Lung microvascular endothelial cell (primary cell): ENCODE data around the gene GTF3C4. TPM values are rescaled to one million over a fixed set of nuclear protein-coding genes. Genes with fewer than 3 reads are reported as not detected.

Source experiments
- DNase-seq, 2 donors: peaks; one replicate each; pipeline versions ENCODE4 v3.0.0 to v3.0.0-alpha.2; 2010; ENCODE audit warnings: low read depth in 2 of 2
- total RNA-seq: library from RNA; depleted of rRNA; stranded (reverse); fragments of >200 nt; gene quantifications from 2 replicates; pipeline ENCODE4 v1.2.1, GENCODE V29; 2014

The GTF3C4 gene
- total RNA-seq, 1 donor from 2014 or later = 9.9 TPM

DNA sequence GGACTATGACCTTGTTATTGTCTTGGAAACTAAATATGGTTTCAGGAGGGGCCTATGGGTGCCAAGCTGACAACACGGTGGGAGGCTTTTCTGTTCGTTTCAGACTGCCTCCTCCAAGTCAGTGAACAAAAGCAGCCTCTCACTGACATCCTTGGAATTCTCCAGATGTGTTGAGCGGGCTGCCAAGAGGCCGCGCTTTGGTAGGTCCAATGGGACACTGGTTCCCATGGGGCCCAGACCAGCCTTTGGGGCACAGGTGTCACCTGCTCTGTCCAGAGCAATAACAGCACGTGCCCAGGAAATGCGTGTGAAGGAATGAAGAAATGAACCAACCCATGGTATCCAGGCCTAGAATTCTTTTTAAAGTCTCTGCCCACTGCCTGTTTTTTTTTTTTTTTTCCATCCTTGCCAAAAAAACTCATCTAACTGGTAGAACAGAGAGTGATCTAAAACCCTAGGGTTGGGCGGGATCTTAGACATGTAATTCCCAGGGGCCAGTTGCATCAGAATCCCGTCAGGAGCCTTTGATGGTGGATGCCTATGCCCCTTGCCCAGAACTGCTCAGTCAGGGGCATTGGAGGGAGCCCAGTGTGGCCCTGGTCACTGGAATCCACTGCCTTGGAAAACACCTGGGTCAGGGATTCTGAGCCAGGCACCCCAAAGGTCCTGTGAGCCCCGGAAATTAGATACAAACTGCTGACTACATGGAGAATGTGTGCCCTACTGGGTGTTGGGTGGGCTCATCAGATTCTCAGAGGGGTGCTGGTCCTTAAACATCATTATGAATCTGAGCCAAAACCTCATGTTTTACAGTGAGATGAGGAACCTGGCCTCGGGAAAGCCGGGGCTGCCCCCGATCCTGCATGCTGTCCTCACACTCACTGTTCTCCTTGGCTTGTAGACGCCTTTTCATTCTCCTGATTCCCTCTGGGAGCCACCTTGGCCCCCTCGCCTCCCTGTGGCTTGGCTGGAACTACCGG is 60.1 kb downstream of the GTF3C4 start:
- no peak for DNase-seq

DNA sequence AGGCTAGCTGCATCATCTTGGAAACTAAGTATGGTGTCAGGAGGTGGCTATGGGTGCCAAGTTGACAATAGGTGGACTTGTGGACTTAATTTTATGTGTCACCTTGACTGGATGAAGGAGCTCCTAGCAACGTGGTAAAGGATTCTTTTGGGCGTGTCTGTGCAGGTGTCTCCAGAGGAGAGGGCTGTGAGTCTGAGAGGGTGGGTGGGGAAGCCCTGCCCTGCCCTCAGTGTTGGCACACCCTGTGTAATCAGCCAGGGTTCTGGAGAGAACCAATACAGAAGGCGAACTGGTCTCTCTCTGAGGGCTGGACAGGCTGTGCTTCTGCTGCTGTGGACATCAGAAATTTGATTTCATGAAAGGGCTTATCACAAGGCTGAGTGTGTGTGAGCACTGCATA is 61.0 kb downstream of the GTF3C4 start:
- DNase-seq = no peak

DNA sequence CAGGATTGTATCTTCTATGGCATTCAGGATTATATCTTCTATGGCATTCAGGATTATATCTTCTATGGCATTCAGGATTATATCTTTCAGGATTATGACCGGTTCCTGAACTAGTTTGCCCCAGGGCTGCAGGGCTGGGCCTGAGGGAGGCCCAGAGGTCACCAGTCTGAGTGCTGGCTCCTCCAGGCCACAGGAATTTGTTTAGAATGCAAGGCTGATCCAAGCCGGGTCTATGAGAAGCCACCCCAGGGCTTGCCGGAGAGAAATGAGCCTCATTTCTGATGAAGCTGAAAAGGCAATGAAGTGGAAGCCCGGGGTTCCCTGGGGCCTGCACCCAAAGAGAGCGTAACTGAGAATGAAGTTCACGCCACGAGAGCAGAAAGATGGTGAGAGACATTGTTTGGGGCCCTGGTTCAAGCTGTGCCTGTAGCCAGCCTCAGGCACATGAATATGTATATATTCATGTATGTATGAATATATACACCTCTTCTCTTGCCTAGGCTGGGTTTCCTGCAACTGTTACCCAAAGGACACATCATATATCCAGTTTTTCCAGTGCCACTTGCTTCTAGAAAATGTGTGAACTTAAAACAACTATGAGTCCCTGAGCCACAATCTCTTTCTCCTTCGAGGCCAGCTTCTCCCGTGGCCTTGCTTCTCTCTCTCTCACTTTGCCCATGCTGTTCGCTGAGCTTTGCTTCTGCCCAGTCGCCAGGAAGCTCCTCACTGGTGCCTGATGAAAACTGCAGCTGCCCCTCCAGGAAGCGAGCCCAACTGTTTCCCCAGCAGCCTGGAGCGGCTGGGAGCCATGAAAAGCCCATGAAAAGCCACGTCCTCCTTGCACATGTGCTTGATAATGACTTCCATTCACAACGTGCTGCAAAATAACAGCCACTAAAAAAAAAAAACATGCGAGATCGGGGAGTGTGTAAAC is 62.3 kb downstream of the GTF3C4 start:
- DNase-seq = peak in 1 of 2 donors; percentile 19

DNA sequence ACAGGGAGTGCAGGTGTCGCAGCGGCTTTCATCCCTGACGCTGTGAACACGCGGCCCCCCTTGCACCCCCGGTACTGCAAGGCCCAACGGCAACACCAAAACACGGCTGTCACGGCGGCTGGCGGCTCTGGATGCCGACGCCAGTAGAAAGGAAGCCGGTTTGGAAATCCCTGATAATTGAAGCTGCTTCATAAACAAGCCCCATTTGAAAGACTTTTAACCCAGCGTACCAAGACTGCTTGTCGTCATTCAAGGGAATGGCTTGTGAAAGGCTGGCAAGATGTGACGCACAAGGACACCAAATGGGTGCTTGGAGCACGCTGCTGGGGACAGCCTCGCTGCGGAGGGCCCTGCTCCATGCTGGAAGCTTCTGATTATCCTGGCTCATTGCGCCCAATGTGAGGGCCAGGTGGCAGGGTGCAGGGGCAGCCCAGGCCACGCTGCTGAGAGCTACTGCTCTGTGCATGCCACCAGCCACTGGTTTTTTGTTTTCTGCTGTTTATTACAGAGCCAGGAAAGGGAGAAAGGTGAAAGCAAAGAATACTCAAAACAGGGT is 63.1 kb downstream of the GTF3C4 start:
- peak in 1 of 2 donors; percentile 3 for DNase-seq

DNA sequence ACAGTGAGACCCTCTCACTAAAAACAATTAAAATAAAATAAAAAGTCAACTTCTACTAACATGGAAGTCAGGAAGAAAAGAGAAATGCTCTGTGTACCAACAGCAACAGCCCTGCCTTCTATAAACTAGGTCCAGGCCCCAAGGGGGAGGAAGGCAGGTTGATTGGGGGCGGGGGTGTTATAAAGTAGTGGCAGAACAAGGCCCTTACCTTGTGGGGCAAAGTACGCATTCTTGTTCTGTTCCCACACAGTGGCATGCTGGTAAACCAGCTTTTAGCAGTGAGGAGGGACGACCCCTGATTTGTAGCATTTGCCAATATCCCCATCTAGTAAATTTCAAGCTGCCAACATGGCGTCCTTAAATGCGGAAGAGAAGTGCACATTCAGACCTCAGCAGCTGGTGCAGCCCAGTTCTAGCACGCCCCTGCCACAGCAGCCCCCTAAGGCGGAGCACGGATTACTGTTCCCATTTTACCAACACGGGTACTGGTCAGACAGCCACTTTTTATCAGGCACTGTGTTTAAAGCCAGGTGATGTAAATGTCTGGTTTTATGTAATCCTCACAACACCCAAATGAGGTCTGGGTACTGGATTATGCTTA is 69.5 kb downstream of the GTF3C4 start:
- DNase-seq = no peak

DNA sequence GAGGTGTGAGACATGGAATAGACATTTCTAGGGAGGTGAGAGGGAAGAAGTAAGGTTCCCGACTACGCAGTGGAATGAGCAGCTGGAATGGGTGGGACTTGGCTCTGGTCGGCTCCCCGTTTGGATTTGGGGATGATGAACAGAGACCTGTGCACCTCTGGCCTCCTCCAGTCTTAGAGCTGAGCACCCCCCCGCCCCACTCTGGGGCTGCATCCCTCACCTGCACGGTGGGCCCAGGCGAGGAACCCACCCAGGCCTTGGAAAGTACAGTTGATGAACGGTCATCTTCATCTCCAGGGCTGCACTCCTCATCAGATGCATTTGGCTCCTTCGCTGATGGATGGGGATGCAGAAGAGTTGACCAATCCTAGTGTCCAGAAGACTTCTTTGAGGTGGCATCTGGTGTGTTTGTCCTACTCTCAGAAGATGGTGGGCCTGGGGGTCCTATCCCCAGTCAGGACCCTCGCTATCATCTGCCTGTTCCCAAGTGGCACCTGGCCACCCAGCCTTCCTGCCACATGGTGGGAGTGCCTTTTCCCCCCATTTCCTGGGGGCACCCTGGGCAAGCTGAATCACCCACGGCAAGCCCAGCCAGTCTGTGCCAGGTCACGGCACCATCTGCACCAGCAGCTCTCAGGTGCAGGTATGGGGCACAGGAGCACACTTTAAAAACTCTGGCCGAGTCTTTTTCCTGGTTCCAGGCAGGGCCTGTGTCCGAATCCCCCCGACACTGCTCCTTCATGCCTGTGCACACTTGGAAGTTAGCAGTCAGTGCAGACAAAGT is 70.5 kb downstream of the GTF3C4 start:
- DNase-seq = no peak

DNA sequence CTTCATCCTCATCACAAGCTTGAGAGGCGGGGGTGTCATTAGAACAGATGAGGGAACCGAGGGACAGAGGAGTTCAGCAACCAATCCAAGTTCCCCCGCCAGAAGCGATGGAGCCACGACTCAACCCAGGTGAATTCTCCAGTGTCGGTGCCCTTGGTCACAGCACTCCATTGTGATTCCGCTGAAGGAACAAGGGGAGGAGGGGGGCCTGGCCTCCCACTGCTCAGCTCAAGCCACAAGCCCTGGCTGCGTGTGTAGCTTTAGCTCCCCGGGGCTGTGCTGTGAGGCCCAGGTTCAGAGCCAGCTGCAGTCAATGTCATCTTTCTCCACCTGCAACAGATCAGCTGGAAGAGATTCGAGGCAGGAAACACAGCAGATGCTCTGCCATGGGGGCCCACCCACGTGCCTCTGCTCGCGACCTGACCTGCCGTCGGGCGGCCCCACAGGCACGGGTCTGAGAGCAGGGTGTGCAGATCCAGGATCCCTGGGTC is 72.6 kb downstream of the GTF3C4 start:
- DNase-seq = no peak

DNA sequence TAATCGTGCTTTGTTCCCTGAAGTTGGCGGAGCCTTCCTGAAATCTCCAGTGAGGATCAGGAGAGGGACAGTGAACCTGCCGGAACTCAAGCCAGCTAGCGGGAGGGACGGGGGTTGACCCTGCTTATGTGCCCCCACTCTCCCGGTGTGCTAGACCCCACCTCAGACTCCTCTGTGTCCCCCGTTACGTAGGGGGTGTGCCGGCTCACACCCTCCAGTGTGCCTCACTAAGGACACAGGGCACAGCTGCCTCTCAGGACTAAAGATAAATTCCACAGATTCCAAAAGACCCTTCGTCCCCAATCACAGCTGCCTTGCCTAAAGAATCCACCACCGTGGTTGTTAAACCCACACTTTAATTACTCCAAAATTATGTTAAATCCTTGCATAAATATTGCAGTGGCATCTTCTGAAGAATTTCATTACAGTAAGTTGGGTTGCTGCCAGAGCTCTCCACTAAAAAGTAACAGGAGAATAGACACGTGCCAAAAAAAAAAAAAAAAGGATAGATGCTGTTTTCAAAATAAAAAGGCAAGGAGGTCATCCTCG is 73.7 kb downstream of the GTF3C4 start:
- no peak for DNase-seq

Other genes with a start within 250 kb of the GTF3C4 start
- not detected in 2 replicates for gene BARHL1, start 87.9 kb upstream of the GTF3C4 start, total RNA-seq
- gene DDX31, start 481 bp upstream of the GTF3C4 start, total RNA-seq = 5.7 and 9.1 TPM in 2 replicates
- gene AK8, start 207.8 kb downstream of the GTF3C4 start, total RNA-seq = under 0.01 TPM in 1 of 2 replicates, not detected in the other
- gene SPACA9, start 208.4 kb downstream of the GTF3C4 start, total RNA-seq = 0.60 and 1.3 TPM in 2 replicates